ENCODE measurements around the gene PTRHD1. TPM values are rescaled to one million over a fixed set of nuclear protein-coding genes. Genes with fewer than 3 reads are reported as not detected.

PTRHD1 gene
- polyA plus RNA-seq, 1 donor from 2014 or later: 33.6 TPM

- H3K27ac ChIP-seq (ENCODE audit: low read length): no peak overlapping the region
- H3K9ac ChIP-seq (ENCODE audit: low read length): no peak overlapping the region
Observed at GRCh38 chr2:24831221-24832072, 38.3 kb upstream of the PTRHD1 start.

GRCh38 chr2:24830786-24831185, 37.6 kb upstream of the PTRHD1 start:
- no peak overlapping the region for H3K4me3 ChIP-seq (ENCODE audit: low read length)
- H4K20me1 ChIP-seq (ENCODE audit: insufficient read depth): no peaks in the 10 kb centered on the region
- no peak overlapping the region for H3K9ac ChIP-seq (ENCODE audit: low read length)
- TF ChIP-seq POLR2AphosphoS5 (IDR thresholded peaks at IDR 0.05): no peak
- TF ChIP-seq, protein P1, sequence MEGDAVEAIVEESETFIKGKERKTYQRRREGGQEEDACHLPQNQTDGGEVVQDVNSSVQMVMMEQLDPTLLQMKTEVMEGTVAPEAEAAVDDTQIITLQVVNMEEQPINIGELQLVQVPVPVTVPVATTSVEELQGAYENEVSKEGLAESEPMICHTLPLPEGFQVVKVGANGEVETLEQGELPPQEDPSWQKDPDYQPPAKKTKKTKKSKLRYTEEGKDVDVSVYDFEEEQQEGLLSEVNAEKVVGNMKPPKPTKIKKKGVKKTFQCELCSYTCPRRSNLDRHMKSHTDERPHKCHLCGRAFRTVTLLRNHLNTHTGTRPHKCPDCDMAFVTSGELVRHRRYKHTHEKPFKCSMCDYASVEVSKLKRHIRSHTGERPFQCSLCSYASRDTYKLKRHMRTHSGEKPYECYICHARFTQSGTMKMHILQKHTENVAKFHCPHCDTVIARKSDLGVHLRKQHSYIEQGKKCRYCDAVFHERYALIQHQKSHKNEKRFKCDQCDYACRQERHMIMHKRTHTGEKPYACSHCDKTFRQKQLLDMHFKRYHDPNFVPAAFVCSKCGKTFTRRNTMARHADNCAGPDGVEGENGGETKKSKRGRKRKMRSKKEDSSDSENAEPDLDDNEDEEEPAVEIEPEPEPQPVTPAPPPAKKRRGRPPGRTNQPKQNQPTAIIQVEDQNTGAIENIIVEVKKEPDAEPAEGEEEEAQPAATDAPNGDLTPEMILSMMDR (IDR thresholded peaks at IDR 0.05; ENCODE audit: poor library complexity, severe bottlenecking): no peak
- no peak for TF ChIP-seq TAF1 (IDR thresholded peaks at IDR 0.05; ENCODE audit: low read depth)
- no peak for TF ChIP-seq SMC3 (conservative IDR thresholded peaks at IDR 0.05; ENCODE audit: poor library complexity)
- TF ChIP-seq MXI1 (conservative IDR thresholded peaks at IDR 0.05; ENCODE audit: poor library complexity, severe bottlenecking): no peak
- no peaks in the 10 kb centered on the region for H3K27me3 ChIP-seq (ENCODE audit: insufficient read depth, low read depth, low read length)
- H3K4me2 ChIP-seq (ENCODE audit: low read length): no peak overlapping the region
- no peaks in the 10 kb centered on the region for H3K9me2 ChIP-seq (ENCODE audit: insufficient read depth, low read length)
- H3K36me3 ChIP-seq (ENCODE audit: insufficient read depth, low read length): no peaks in the 10 kb centered on the region
- H3K9me3 ChIP-seq (ENCODE audit: low read length): no peaks in the 10 kb centered on the region
- no peak overlapping the region for H2AFZ ChIP-seq (ENCODE audit: low read depth, low read length)
- H3K27ac ChIP-seq (ENCODE audit: low read length): no peak overlapping the region
- no peaks in the 10 kb centered on the region for H3F3A ChIP-seq (ENCODE audit: insufficient read depth, low read length, poor library complexity, severe bottlenecking)
- no peaks in the 10 kb centered on the region for H3K79me2 ChIP-seq (replicated peaks; ENCODE audit: insufficient read depth, low read length)

More at GRCh38 chr2:24831221-24832072, 38.3 kb upstream of the PTRHD1 start:
- Histone ChIP-seq H3K9me3 (ENCODE audit: low read length) (no peaks in the 10 kb centered on the region), H3K36me3 (ENCODE audit: insufficient read depth, low read length) (no peaks in the 10 kb centered on the region), H3F3A (ENCODE audit: insufficient read depth, low read length, poor library complexity, severe bottlenecking) (no peaks in the 10 kb centered on the region), H4K20me1 (ENCODE audit: insufficient read depth) (no peaks in the 10 kb centered on the region), H3K4me2 (ENCODE audit: low read length) (no peak overlapping the region), H2AFZ (ENCODE audit: low read depth, low read length) (no peak overlapping the region), H3K4me3 (ENCODE audit: low read length) (no peak overlapping the region), H3K9me2 (ENCODE audit: insufficient read depth, low read length) (no peaks in the 10 kb centered on the region), H3K27me3 (ENCODE audit: insufficient read depth, low read depth, low read length) (no peaks in the 10 kb centered on the region), H3K79me2 (replicated peaks; ENCODE audit: insufficient read depth, low read length) (no peaks in the 10 kb centered on the region)
- TF ChIP-seq SMC3 (conservative IDR thresholded peaks at IDR 0.05; ENCODE audit: poor library complexity) (no peak), MXI1 (conservative IDR thresholded peaks at IDR 0.05; ENCODE audit: poor library complexity, severe bottlenecking) (no peak), EP300 (conservative IDR thresholded peaks at IDR 0.05; ENCODE audit: poor library complexity, severe bottlenecking) (no peak), TAF1 (IDR thresholded peaks at IDR 0.05; ENCODE audit: low read depth) (no peak), POLR2AphosphoS5 (IDR thresholded peaks at IDR 0.05) (no peak), RAD21 (conservative IDR thresholded peaks at IDR 0.05) (no peak), EZH2 (IDR thresholded peaks at IDR 0.05; ENCODE audit: borderline replicate concordance, insufficient read depth, low read length, poor library complexity, severe bottlenecking) (no peak), REST (IDR thresholded peaks at IDR 0.05; ENCODE audit: borderline replicate concordance) (no peak)
- TF ChIP-seq, protein P1 (IDR thresholded peaks at IDR 0.05; ENCODE audit: poor library complexity, severe bottlenecking): no peak

Measured in neural cell (in vitro differentiated cells).